Endothelial cell of umbilical vein (primary cell): ENCODE results near the gene SPIRE2. TPM values are rescaled to one million over a fixed set of nuclear protein-coding genes. Genes with fewer than 3 reads are reported as not detected.
"Not testable (repeated sequence)": the region's sequence is repeated elsewhere in the genome, so short reads cannot be mapped to it uniquely, and the experiment has no call there.

Experiments
- BruUV-seq: library from RNA; stranded (reverse); fragments of 400-500 nt; replicated peaks from 2 replicates; lab custom pipeline; 2021; lab: Mats Ljungman, UMichigan
- CTCF ChIA-PET: fragments of 300-600, 350-600 bp; sonication (Branson Sonifier 250); formaldehyde crosslinking; loops from one replicate; lab custom pipeline; 2021; ENCODE audit warnings: antibody characterized with exemption, inconsistent platforms; lab: Charles Lee
- POLR2A ChIA-PET: fragments of 300-600, 350-600 bp; sonication (Branson Sonifier 250); formaldehyde crosslinking; loops from one replicate; lab custom pipeline; 2021; ENCODE audit warnings: antibody characterized with exemption, inconsistent platforms; lab: Charles Lee
- DNase-seq: peaks from one replicate; pipeline ENCODE4 v3.0.0-alpha.2; 2011; ENCODE audit warnings: low read depth, low spot score
- FAIRE-seq: peaks from 2 replicates; lab custom pipeline; 2011; peaks lifted over from hg19 to GRCh38; lab: Jason Lieb, UNC
- H2AFZ ChIP-seq: 2 replicates; pipeline ENCODE4 v1.6.0; 2012; ENCODE audit warnings: low read depth, low read length, control low read depth, inconsistent platforms
- H3K27ac ChIP-seq: 2 replicates; pipeline ENCODE4 v1.5.1; 2011; ENCODE audit warnings: low read depth, mild to moderate bottlenecking, control low read depth, low read length, moderate library complexity; ENCODE audit not compliant: insufficient read depth
- H3K27me3 ChIP-seq, 2 experiments: 2 replicates each; pipeline versions ENCODE4 v1.6.0 to v1.6.1; 2011; ENCODE audit warnings: low read length in 2 of 2, mixed read lengths in 1 of 2; ENCODE audit not compliant: control insufficient read depth in 2 of 2, insufficient read depth in 2 of 2
- H3K36me3 ChIP-seq, 2 experiments: 2 replicates in 1 of 2; 3 replicates in 1 of 2; pipeline ENCODE4 v1.5.1; 2011; ENCODE audit warnings: low read length in 2 of 2, mild to moderate bottlenecking in 1 of 2, moderate library complexity in 1 of 2; ENCODE audit not compliant: control insufficient read depth in 2 of 2, insufficient read depth in 2 of 2; ENCODE audit errors: extremely low read depth in 1 of 2
- H3K4me1 ChIP-seq: 3 replicates; pipeline ENCODE4 v1.5.1; 2011; ENCODE audit warnings: mild to moderate bottlenecking, low read length; ENCODE audit not compliant: control insufficient read depth, insufficient read depth; ENCODE audit errors: extremely low read depth
- H3K4me2 ChIP-seq: 2 replicates; pipeline ENCODE4 v1.6.1; 2011; ENCODE audit warnings: low read length, control low read depth, mixed read lengths; ENCODE audit not compliant: insufficient read depth
- H3K4me3 ChIP-seq, 3 experiments: fragments of 200-600 bp in 1 of 3; sonication (generic), shearing (Covaris generic) in 1 of 3; replicated peaks in 1 of 3; 2 replicates each; pipeline ENCODE4 v1.5.1; 2011 to 2016; ENCODE audit warnings: control low read depth in 3 of 3, low read length in 3 of 3, mild to moderate bottlenecking in 2 of 3, inconsistent platforms in 1 of 3, low read depth in 1 of 3, moderate library complexity in 1 of 3; ENCODE audit not compliant: insufficient read depth in 1 of 3
- H3K79me2 ChIP-seq: 2 replicates; pipeline ENCODE4 v1.6.0; 2012; ENCODE audit warnings: low read length, inconsistent platforms; ENCODE audit not compliant: control insufficient read depth, insufficient read depth
- H3K9ac ChIP-seq: replicated peaks from 2 replicates; pipeline ENCODE3; 2011; ENCODE audit warnings: low read length, control low read depth; ENCODE audit not compliant: insufficient read depth; ENCODE audit errors: extremely low read depth
- H3K9me1 ChIP-seq: replicated peaks from 3 replicates; pipeline ENCODE4 v1.6.0; 2011; ENCODE audit warnings: mild to moderate bottlenecking, low read length; ENCODE audit not compliant: control insufficient read depth, insufficient read depth; ENCODE audit errors: extremely low read depth
- H3K9me3 ChIP-seq: replicated peaks from 2 replicates; pipeline ENCODE4 v1.5.1; 2012; ENCODE audit warnings: low read length, inconsistent platforms; ENCODE audit not compliant: control insufficient read depth, insufficient read depth
- H4K20me1 ChIP-seq: replicated peaks from 2 replicates; pipeline ENCODE3; 2011; ENCODE audit warnings: mild to moderate bottlenecking, low read length; ENCODE audit not compliant: control insufficient read depth, insufficient read depth; ENCODE audit errors: extremely low read depth
- EZH2 ChIP-seq: IDR thresholded peaks from 2 replicates; pipeline ENCODE4 v1.6.1; 2012; ENCODE audit warnings: borderline replicate concordance, low read depth, mild to moderate bottlenecking, moderate library complexity, low read length, inconsistent platforms; ENCODE audit not compliant: severe bottlenecking
- FOS ChIP-seq: IDR thresholded peaks from 2 replicates; pipeline ENCODE4 v1.6.1; 2011; ENCODE audit warnings: mild to moderate bottlenecking, low read length, moderate library complexity, borderline replicate concordance; ENCODE audit not compliant: insufficient read depth
- GATA2 ChIP-seq: IDR thresholded peaks from 2 replicates; pipeline ENCODE4 v1.7.0; 2011; ENCODE audit warnings: low read depth, mild to moderate bottlenecking, moderate library complexity, mixed read lengths, low read length; ENCODE audit not compliant: insufficient read length, insufficient read depth
- JUN ChIP-seq: IDR thresholded peaks from 2 replicates; pipeline ENCODE4 v1.6.1; 2011; ENCODE audit warnings: borderline replicate concordance, low read depth; ENCODE audit not compliant: insufficient read length, insufficient read depth
- MAX ChIP-seq: IDR thresholded peaks from 2 replicates; pipeline ENCODE4 v1.6.1; 2011; ENCODE audit not compliant: insufficient read depth, insufficient read length
- MYC ChIP-seq: IDR thresholded peaks from one replicate; pipeline ENCODE4 v1.6.1; 2011; ENCODE audit warnings: mild to moderate bottlenecking, low read depth, low read length
- POLR2A ChIP-seq: IDR thresholded peaks from 2 replicates; pipeline ENCODE4 v1.6.1; 2012; ENCODE audit warnings: low read depth, mild to moderate bottlenecking, control low read depth, low read length
- POLR2AphosphoS5 ChIP-seq: IDR thresholded peaks from 2 replicates; pipeline ENCODE4 v1.6.1; 2012; ENCODE audit warnings: low read depth, mild to moderate bottlenecking, control low read depth, low read length, moderate library complexity; ENCODE audit not compliant: insufficient read depth
- dilution Hi-C: fragments of 300-500 bp; cut with MboI; formaldehyde crosslinking; loops from one replicate; pipeline ENCODE4 v1.15.0; 2019; ENCODE audit warnings: low sequenced_read_pairs; ENCODE audit not compliant: extremely low pct_ligation_motif_present
- intact Hi-C: fragments of 100-400 bp; cut with micrococcal nuclease; formaldehyde crosslinking; loops from one replicate; pipeline ENCODE4 v1.10.0; 2022
- polyA plus RNA-seq, 4 experiments: library from polyadenylated mRNA; depleted of rRNA in 3 of 4; stranded (reverse) in 3 of 4; unstranded in 1 of 4; fragments of >200 nt; gene quantifications; 2 replicates each; pipeline versions ENCODE4 v1.2.1 to v1.2.3, GENCODE V29; 2011 to 2012; ENCODE audit warnings: missing spikeins in 1 of 4
- total RNA-seq: library from RNA; stranded (reverse); gene quantifications from 2 replicates; pipeline ENCODE4 v1.2.3, GENCODE V29; 2021
- TF ChIP-seq, protein P1 (sequence below), 2 donors: IDR thresholded peaks; 1 replicate in 1 of 2; 2 replicates in 1 of 2; pipeline ENCODE4 v1.5.1; 2011; ENCODE audit warnings: low read length in 2 of 2, mild to moderate bottlenecking in 2 of 2, moderate library complexity in 2 of 2, control low read depth in 1 of 2, inconsistent platforms in 1 of 2, low read depth in 1 of 2; ENCODE audit not compliant: insufficient read depth in 1 of 2; ENCODE audit errors: extremely low read depth in 1 of 2

SPIRE2 gene
- total and polyA plus RNA-seq, 2 donors (not counting 3 experiments of a cell fraction or from before 2014, with no cell fraction given): 1.2 to 3.1 TPM

DNA sequence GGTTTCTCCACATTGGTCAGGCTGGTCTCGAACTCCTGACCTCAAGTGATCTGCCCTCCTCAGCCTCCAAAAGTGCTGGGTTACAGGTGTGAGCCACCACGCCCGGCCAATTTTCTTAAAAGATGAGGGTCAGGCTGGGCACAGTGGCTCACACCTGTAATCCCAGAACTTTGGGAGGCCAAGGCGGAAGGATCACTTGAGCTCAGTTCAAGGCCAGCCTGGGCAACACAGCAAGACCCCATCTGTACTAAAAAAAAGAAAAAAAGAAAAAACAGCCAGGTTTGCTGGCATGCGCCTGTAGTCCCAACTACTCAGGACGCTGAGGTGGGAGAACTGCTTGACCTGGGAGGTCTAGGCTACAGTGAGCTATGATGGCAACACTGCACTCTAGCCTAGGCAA lies 44.3 kb upstream of the SPIRE2 start:
- POLR2A ChIA-PET, H3K9me1 ChIP-seq, H2AFZ ChIP-seq, H3K79me2 ChIP-seq, intact Hi-C loops, H4K20me1 ChIP-seq, H3K9me3 ChIP-seq, H3K27ac ChIP-seq, H3K4me2 ChIP-seq, H3K4me1 ChIP-seq, CTCF ChIA-PET, H3K27me3 ChIP-seq, BruUV-seq, DNase-seq, H3K9ac ChIP-seq, H3K36me3 ChIP-seq, H3K4me3 ChIP-seq, FAIRE-seq, dilution Hi-C loops: not testable (repeated sequence)

GRCh38 chr16:89784406-89784805 lies 43.9 kb upstream of the SPIRE2 start:
- Histone ChIP-seq H2AFZ (no peak overlapping the region), H3K9me3 (no peaks in the 10 kb centered on the region), H3K4me3 (no peak overlapping the region), H3K4me2 (no peak overlapping the region), H3K9me1 (no peaks in the 10 kb centered on the region), H4K20me1 (no peaks in the 10 kb centered on the region), H3K79me2 (no peaks in the 10 kb centered on the region), H3K4me1 (no peaks in the 10 kb centered on the region), H3K27ac (no peak overlapping the region), H3K27me3 (no peaks in the 10 kb centered on the region), H3K36me3 (peaks cover 2% of the 10 kb centered on the region in 2 experiments), H3K9ac (no peak overlapping the region)
- CTCF ChIA-PET: no interaction called here
- no peak for TF ChIP-seq GATA2
- TF ChIP-seq FOS: no peak
- no peak for TF ChIP-seq MAX
- TF ChIP-seq EZH2: no peak
- TF ChIP-seq, protein P1, sequence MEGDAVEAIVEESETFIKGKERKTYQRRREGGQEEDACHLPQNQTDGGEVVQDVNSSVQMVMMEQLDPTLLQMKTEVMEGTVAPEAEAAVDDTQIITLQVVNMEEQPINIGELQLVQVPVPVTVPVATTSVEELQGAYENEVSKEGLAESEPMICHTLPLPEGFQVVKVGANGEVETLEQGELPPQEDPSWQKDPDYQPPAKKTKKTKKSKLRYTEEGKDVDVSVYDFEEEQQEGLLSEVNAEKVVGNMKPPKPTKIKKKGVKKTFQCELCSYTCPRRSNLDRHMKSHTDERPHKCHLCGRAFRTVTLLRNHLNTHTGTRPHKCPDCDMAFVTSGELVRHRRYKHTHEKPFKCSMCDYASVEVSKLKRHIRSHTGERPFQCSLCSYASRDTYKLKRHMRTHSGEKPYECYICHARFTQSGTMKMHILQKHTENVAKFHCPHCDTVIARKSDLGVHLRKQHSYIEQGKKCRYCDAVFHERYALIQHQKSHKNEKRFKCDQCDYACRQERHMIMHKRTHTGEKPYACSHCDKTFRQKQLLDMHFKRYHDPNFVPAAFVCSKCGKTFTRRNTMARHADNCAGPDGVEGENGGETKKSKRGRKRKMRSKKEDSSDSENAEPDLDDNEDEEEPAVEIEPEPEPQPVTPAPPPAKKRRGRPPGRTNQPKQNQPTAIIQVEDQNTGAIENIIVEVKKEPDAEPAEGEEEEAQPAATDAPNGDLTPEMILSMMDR (IDR thresholded peaks at IDR 0.05; ENCODE audit: extremely low read depth in 1 of 2, insufficient read depth in 1 of 2, low read depth in 1 of 2, low read length in 2 of 2): no peak
- TF ChIP-seq MYC: no peak
- TF ChIP-seq JUN: no peak
- TF ChIP-seq POLR2A: no peak
- no peak for TF ChIP-seq POLR2AphosphoS5
- DNase-seq (no peak), FAIRE-seq (no peak)
- dilution Hi-C loops (no loop called here), intact Hi-C loops (no loop called here)
- POLR2A ChIA-PET: no interaction called here
- BruUV-seq: no TSS peak
